Fibroblast of gingiva (primary cell): ENCODE results near the gene SLC9C1.

Source experiments
- DNase-seq: peaks from one replicate; pipeline ENCODE4 v3.0.0-alpha.2; 2011; ENCODE audit warnings: low read depth

The SLC9C1 gene

DNA sequence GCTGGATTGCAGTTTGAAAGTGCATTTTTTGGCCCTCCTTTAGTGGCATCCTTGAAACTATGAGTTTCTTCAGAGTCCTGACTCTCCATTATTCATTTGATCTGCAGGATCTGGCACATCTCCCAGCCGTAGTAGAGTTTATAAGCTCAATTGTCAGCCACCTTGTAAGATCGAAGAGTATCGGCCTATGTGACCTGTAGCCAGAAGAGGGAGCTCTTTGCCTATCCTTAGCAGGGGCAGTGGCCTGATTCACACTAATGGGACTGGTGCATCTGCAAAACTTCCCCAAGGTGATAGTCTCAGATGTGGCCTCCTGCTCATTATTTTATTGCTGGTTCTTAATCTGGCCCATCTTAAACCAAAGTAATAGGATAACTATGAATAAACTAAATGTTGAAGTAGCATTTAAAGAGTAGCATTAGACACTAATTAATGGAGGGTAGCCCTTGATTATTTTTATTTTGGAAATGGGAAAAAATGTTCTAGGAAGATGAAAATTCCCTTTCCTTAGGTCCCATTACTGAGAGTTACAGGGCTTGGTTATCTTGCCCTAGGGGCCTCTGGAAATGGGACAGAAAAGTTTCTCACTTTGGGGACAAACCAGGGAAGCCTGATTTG lies 182.1 kb downstream of the SLC9C1 start:
- peak; percentile 53 for DNase-seq

DNA sequence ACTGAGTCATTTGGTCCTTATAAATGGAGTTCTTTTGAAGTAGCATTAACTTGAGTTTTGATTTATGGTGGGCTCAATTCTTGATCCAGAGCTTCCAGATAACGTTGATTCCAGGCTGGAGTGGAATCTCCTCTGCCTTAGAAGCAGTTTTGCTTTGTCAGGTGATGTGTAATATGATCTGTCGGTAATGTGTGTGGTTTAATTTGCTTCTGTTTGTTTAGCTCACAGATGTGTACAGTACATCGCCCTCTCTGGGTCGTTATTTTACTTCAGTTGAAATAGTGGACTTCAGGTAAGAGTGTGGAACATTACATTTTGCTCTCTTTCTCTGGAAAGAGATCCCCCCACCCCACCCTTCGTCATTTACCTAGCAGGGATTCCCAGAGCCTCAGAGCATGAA lies 184.7 kb downstream of the SLC9C1 start:
- no peak for DNase-seq

DNA sequence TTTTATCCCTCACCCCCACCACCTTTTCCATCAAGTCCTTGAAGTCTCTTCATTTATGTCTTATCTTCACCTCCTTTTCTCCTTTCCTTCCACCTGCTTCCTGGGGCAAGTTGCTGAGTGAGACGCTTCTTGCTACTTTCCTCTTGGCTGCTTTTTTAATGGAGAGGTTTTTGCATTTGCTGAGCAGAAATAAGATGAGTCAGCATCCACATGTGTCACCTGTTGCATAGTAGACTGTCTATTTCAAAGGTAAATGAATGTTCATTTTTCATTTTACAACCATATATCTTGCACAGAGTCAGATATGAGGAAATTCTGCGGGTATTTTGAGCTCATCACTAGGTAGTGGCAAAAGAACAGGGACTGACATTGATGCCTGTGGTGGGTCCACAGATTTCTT lies 189.2 kb downstream of the SLC9C1 start:
- DNase-seq, result no peak

DNA sequence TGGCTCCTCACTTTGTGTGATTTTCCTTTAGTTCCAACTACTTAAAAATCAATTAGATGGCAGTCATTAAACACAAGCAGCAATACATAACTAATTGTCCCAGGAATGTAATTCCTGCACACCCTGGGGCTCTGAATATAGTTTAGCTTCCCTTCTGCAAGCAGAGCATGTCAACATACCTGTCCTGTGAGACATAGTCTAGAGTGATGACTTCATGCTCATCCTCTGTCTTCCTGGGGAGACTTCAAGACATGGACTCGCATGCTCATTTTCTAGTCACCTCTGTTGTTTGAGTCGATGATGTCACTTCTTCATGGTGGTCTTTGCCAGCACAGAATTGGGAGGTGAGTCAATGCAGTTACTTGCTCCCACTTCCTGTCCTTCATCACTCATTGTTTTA lies 192.1 kb downstream of the SLC9C1 start:
- no peak for DNase-seq

DNA sequence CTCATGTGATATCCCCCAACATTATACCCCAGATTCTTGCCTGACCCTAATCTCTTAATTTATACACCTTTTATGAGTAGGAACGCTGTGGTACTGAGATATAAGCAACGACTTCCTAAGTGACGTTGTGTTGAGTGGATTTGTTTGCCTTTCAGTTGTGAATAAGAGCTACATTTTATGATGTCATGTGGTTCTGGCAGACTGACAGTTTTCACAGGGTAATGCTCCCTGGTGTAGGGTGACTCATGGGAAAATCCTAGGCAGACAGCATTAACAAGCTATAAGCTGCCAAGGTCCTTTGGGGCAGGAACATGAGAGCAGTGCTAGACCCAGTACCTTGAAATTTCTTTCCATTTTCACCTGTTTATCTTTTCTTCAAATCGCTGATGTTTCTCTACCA lies 196.6 kb downstream of the SLC9C1 start:
- peak; percentile 93 for DNase-seq

DNA sequence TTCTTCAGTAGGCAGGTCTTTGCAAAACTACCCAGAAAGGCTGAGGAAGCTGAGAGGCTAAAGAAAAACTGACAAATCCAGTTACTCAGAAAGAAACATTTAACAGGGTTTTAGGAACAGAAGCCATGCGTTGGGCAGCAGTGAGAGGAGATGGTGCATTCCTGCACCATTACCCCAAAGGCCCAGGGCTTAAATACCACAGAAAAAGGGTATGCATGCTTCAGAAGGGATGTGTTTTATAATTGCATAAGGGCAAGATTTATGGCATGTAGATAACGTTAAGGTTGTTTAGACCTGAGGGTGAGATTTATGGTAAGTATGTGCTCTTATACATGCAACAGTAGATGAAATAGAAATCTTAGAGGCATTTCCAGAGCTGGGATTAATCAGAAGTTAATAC lies 197.8 kb downstream of the SLC9C1 start:
- DNase-seq, result no peak

DNA sequence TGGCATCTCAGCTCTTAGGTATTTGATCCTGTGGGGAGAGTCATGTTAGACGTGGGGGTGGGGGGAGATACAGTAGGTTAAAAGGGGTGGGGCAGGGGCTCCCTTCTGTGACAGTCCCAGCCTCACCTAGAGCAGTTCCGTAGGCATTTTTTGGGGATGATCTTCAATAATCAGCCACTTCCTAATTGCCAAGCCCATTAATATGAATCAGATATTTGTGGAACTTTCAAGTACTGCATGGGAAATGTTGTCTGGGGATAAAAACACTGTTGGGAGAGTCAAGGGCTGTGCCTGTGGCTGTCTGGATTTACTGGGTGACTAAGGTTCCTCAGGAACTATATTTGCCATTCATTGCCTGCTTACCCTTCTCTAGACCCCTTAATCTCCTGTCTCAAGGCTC lies 198.3 kb downstream of the SLC9C1 start:
- no peak for DNase-seq

DNA sequence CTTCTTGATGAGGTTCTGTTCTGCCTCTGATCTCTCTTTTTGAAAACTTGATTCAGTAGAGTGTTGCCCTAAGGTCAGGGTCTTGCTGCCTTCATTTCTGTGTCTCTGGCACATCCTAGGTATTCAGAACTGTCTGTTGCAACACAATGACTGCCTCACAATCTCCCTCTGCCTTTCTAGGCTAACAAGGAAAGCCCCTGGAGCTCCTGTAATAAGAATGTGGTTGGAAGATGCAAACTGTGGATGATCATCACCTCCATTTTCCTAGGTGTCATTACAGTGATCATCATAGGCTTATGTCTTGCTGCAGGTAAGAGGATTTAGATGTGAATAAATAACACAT lies 200.9 kb downstream of the SLC9C1 start:
- DNase-seq, result no peak

DNA sequence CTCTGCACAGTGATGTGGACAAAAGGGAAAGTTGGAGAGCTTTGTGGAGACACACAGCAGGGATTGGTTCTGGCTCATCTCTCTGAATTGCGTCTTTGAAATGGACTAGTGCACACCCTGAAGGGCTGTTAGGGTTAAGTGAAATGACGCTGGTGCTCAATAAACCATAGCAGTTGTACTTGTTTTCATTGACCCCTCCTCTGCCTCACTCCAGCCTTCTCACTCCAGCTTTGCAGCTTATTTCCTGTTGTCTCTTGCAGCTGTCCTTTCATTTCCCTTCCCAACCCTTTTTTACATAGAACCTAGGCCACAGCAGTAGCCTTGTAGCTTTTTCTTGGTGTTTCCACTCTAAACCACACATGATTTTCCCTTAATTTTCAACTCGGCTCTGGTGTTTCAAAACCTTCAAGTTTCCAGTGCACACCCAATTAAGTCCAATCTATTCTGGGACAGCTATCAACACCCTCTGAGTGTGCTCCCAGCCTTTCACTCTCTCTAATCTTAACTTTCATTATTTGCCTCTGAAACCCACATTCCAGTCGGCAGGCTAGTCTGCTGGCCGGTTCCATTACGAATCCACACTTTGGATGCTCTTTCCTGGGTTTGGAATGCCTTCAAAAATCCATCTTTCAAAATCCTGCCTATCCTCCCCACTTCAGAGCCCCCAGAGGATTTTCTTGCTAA lies 201.4 kb downstream of the SLC9C1 start:
- peak; percentile 15 for DNase-seq

DNA sequence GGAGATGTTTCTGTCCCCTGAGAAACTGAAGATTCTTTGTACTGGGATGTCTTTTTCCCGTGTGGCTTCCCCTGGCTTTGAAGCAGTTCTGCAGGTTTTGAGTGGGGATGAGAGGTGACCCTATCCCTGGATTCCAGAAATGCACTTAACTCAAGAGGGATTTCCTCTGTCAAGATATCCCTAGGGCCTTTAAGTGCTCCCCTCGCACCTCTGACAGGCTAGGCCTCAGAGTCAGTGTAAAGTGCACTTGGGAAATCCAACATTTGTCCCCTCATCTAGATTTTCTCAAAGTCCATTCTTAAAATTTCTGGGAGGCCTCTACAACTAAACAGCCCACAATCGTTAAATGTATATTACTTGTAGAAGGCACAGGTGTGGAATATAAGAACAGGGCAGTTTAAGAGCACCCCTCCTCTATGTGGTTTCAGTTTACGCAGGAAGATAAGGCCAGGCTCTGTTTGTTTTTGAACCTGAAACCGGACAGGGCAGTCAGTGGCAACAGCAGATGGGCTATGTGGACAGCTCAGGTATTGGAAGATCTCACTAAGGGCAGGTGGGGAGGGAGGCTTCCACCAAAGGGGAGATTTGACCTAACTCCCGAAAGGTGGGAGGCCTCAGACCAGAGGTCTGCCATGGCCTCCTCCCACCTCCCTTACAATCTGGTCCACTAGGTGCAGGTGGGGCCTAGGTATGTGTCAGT lies 203.0 kb downstream of the SLC9C1 start:
- no peak for DNase-seq
